SU-DHL-6 (cell line): ENCODE measurements around the gene TDRD1.

ENCODE experiments used
- CTCF ChIP-seq: fragments of 200-600 bp; sonication (generic); IDR thresholded peaks from one replicate; pipeline ENCODE4 v1.5.1; 2017; ENCODE audit warnings: antibody characterized with exemption, mild to moderate bottlenecking, low read length, moderate library complexity; ENCODE audit not compliant: insufficient read depth, poor library complexity, severe bottlenecking
- EZH2phosphoT487 ChIP-seq: fragments of 200-600 bp; sonication (generic), shearing (Covaris generic); conservative IDR thresholded peaks from 2 replicates; pipeline ENCODE4 v1.6.1; 2018; ENCODE audit warnings: mild to moderate bottlenecking, antibody characterized with exemption, low read length, moderate library complexity, mixed read lengths

- no peak for TF ChIP-seq CTCF
- no peak for TF ChIP-seq EZH2phosphoT487
Observed at GRCh38 chr10:114157912-114158311, 21.2 kb upstream of the TDRD1 start.
